ENCODE data around the gene CGB2. TPM values are rescaled to one million over a fixed set of nuclear protein-coding genes. Genes with fewer than 3 reads are reported as not detected.

Gene CGB2
- total RNA-seq, 1 experiment from 2014 or later, result 0.77 TPM

DNA sequence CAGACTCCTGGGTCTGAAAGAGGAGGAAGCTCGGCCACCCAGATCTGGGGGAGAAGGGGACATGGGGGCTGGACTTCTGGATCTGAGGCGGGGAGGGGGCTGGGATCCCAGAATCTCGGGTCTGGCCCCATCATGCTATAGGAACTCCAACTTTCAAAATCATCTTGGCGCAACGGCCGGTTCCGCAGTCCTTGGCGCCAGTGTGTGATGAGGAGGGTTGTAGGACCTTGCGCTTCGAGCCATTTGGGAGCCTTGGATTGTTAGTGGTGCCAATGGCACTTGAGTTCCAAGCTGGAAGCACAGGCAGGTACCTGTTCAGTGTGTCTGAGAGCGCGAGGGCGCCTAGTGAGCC is 37.7 kb upstream of the CGB2 start:
- no peak overlapping the region for H3K4ac ChIP-seq (ENCODE audit: low read depth, low read length)
- peak overlapping the region; percentile 50; the same call in 1 of the 2 replicates for H3K14ac ChIP-seq (ENCODE audit: insufficient read depth, low read length)
- WGBS (ENCODE audit: extremely low coverage, insufficient read length, low lambda C conversion rate), result no CpG with 5 or more reads among the region's 13 CpGs
- no peak overlapping the region for H3T11ph ChIP-seq (ENCODE audit: low read length)
- H2BK20ac ChIP-seq (ENCODE audit: low read depth, low read length, poor library complexity, severe bottlenecking), result no peak overlapping the region
- H3K27ac Mint-ChIP-seq, result peak overlapping the region; percentile 95 to 99 (median 98); a peak in 6 of 7 replicates
- H4K8ac ChIP-seq (replicated peaks; ENCODE audit: insufficient read length, low read depth, low read length), result no peak overlapping the region
- H3K23me2 ChIP-seq (ENCODE audit: insufficient read length, low read depth, low read length, poor library complexity, severe bottlenecking), result peaks cover 8% of the 10 kb centered on the region
- H4K20me1 ChIP-seq (ENCODE audit: control insufficient read depth, insufficient read depth, insufficient read length), result no peaks in the 10 kb centered on the region
- H3K4me2 ChIP-seq (ENCODE audit: insufficient read depth, insufficient read length, low read length), result peak overlapping the region; percentile 88
- no peak overlapping the region for H2BK15ac ChIP-seq (ENCODE audit: low read depth, low read length)
- H2AFZ ChIP-seq (ENCODE audit: low read length), result no peak overlapping the region
- H3K27ac ChIP-seq (ENCODE audit: insufficient read length, low read depth, low read length), result no peak overlapping the region
- H3K4me1 ChIP-seq (ENCODE audit: insufficient read depth, low read length), result no peaks in the 10 kb centered on the region; the same call in 1 of the 2 replicates
- no peak overlapping the region for H3K18ac ChIP-seq (ENCODE audit: insufficient read length, low read depth, low read length)
- H3K23ac ChIP-seq (ENCODE audit: insufficient read length, low read depth, low read length), result no peak overlapping the region
- H3K4me3 Mint-ChIP-seq, result peak overlapping the region; percentile 93 to 95
- peak overlapping the region; percentile 40 for H3K9ac ChIP-seq (ENCODE audit: extremely low read depth, insufficient read length, low read length)
- H4K91ac ChIP-seq (ENCODE audit: insufficient read length, low read depth, low read length), result no peak overlapping the region
- H3K27me3 Mint-ChIP-seq (ENCODE audit: low read depth), result no peaks in the 10 kb centered on the region
- TF ChIP-seq, protein P1, sequence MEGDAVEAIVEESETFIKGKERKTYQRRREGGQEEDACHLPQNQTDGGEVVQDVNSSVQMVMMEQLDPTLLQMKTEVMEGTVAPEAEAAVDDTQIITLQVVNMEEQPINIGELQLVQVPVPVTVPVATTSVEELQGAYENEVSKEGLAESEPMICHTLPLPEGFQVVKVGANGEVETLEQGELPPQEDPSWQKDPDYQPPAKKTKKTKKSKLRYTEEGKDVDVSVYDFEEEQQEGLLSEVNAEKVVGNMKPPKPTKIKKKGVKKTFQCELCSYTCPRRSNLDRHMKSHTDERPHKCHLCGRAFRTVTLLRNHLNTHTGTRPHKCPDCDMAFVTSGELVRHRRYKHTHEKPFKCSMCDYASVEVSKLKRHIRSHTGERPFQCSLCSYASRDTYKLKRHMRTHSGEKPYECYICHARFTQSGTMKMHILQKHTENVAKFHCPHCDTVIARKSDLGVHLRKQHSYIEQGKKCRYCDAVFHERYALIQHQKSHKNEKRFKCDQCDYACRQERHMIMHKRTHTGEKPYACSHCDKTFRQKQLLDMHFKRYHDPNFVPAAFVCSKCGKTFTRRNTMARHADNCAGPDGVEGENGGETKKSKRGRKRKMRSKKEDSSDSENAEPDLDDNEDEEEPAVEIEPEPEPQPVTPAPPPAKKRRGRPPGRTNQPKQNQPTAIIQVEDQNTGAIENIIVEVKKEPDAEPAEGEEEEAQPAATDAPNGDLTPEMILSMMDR (conservative IDR thresholded peaks at IDR 0.05), result no peak
- no peaks in the 10 kb centered on the region for H3K9me3 ChIP-seq (ENCODE audit: control insufficient read depth, low read depth, low read length)
- H4K5ac ChIP-seq (ENCODE audit: insufficient read length, low read depth, low read length), result no peak overlapping the region
- no peak overlapping the region for H2AK5ac ChIP-seq (ENCODE audit: insufficient read length, low read length)
- no peaks in the 10 kb centered on the region for H3K27me3 ChIP-seq (ENCODE audit: insufficient read depth, low read length)
- H3K4me1 Mint-ChIP-seq, result peaks cover 31 to 35% of the 10 kb centered on the region in 2 experiments
- no peak overlapping the region for H2BK5ac ChIP-seq (ENCODE audit: insufficient read length, low read length)
- no peaks in the 10 kb centered on the region for H3K79me1 ChIP-seq (ENCODE audit: insufficient read depth, low read depth, low read length, poor library complexity, severe bottlenecking)
- H2BK12ac ChIP-seq (ENCODE audit: insufficient read length, low read depth, low read length), result no peak overlapping the region
- peaks cover 9% of the 10 kb centered on the region; the same call in 1 of the 2 replicates for H3K79me2 ChIP-seq (ENCODE audit: insufficient read depth, low read length)
- H3K56ac ChIP-seq (ENCODE audit: insufficient read length, low read depth, low read length), result no peak overlapping the region
- no peaks in the 10 kb centered on the region for H3K9me3 Mint-ChIP-seq
- H3K36me3 Mint-ChIP-seq (ENCODE audit: insufficient read depth in 1 of 3, low read depth in 3 of 3), result peaks cover 5 to 18% (median 17%) of the 10 kb centered on the region in 3 experiments; a peak in 6 of 7 replicates
- no peak for DNase-seq
- H2BK120ac ChIP-seq (ENCODE audit: low read depth, low read length, poor library complexity, severe bottlenecking), result no peak overlapping the region

Data from H9 (cell line).